ENCODE measurements around the gene RHOT2.

GRCh38 chr16:625117-625976 lies 42.6 kb upstream of the RHOT2 start:
- TF ChIP-seq CTCF (conservative IDR thresholded peaks at IDR 0.05) (no peak), EZH2 (IDR thresholded peaks at IDR 0.05; ENCODE audit: low read depth) (no peak)

All from PC-9 (cell line).